Activated naive CD4-positive, alpha-beta T cell treated with anti-CD3 and anti-CD28 coated beads, Interleukin-2, amount 50 U/mL, for 16 hours (primary cell): ENCODE results near the gene WFS1.

Source experiments
- DNase-seq: peaks from one replicate; pipeline ENCODE4 v3.0.0-alpha.2; 2020

Gene WFS1, protein sequence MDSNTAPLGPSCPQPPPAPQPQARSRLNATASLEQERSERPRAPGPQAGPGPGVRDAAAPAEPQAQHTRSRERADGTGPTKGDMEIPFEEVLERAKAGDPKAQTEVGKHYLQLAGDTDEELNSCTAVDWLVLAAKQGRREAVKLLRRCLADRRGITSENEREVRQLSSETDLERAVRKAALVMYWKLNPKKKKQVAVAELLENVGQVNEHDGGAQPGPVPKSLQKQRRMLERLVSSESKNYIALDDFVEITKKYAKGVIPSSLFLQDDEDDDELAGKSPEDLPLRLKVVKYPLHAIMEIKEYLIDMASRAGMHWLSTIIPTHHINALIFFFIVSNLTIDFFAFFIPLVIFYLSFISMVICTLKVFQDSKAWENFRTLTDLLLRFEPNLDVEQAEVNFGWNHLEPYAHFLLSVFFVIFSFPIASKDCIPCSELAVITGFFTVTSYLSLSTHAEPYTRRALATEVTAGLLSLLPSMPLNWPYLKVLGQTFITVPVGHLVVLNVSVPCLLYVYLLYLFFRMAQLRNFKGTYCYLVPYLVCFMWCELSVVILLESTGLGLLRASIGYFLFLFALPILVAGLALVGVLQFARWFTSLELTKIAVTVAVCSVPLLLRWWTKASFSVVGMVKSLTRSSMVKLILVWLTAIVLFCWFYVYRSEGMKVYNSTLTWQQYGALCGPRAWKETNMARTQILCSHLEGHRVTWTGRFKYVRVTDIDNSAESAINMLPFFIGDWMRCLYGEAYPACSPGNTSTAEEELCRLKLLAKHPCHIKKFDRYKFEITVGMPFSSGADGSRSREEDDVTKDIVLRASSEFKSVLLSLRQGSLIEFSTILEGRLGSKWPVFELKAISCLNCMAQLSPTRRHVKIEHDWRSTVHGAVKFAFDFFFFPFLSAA

DNA sequence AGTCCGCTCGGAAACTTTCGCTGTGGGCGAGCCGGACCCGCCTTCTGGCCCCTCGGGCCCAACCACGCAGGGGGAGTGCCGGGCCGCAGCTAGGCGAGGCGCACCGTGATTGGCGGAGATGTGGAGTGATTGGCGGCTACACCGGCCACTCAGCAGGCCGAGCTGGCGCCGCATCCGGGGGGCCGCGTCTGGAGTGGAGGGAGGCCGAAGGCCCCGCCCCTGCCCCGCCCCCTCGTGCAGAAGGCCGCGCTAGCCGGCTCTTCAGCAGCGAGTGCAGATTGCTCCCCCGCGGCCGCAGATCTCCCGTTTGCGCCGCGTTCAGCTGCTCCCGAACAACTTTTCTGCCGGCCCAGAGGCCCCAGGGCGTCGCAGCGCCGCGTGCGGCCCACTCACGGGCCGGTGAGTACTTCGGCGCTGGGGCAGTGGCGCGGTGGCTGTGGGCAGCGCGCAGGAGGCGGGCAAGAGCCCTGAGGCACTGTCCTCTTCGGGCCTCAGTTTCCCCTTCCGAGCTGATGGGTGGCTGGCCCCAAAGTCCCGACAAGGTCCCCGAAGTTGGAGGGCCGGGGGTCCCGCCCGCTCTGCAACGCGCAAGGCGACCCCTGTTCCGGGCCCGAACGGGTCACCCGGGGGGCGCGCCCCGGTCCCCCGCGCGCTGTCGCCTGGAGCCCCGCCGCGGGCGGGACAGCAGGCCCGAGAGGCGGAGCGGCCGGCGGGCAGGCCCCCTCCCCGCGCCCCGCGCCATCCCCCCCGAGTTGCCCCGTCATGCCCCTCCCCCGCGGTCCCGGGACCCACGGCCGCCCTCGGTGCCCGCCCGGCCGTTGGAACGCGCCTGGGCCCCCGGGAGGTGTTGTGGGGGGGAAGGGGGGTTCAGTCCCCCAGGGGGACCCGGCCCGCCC lies at the start of gene WFS1:
Gene WFS1 (plus strand): TSS at position 235 of the 896 bp plus-strand sequence. CDS start 7,606 bp downstream, outside the sequence.
- DNase-seq: peak; percentile 98

DNA sequence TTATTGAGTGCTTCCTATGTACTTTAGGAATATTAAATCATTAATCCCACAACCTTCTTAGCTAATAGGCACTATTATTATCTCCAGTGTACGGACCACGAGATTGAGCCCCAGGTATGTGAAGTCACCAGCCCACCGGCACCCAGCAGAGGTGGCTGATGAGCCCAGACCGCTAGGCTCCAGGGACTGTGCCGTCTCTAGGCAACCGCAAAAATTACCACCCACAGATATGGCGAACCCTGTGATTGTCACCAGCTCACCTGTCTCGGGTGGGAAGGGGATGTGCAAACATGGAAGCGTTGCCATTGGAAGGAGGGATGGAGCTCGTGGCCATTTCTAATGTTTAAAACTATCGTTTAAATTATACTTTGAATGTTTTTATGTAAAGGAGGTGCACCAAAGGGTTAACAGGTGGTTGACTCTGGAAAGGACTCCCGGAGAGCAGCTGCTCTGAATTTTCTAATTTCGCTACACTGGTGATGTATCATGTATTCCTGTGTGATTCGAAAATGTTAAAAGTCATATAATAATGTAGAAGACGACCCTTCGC lies 48.3 kb upstream of the WFS1 start:
- DNase-seq: no peak

DNA sequence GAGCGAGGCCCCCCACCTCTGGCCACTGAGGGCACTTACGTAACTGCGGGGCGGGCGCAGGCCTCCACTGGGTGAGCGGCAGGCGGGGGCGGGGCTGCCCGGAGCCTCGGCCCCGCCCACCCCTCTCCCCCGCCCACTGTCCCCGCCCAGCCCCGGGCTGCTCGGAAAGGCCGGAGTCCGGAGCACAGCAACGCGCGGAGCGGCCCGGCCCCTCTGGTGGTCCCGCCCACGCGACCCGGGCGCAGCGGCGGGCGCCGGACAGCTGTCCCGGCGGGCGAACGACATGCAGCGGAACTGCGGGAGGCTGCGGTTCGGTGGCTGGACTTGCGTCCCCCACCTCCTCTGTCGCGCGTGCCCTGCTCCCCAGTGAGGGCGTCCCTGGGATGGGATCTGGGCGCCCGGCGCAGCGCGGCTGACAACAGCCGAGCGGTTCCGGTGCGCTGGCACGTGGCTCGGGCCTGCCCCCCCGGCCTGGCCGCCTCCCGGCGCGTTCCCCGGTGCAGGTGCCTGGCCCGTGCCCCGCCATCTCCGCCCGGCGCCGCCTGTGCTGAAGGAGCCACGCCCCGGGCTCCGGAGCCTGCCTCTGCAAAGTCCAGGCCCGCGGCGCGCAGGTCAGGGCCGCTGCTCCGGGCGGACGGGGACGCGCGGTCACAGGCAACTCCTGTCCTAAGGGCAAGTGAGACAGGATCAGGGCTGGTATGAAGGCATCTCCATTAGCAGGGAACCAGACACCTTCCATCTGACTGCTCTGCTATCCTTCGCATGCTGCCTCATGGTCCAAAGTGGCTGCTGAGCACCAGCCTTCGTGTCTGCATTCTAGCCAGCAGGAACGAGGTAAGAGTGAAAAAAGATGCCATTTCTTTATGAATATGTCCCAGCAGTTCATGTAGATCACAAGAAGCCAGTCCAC lies 47.5 kb upstream of the WFS1 start:
- no peak for DNase-seq

DNA sequence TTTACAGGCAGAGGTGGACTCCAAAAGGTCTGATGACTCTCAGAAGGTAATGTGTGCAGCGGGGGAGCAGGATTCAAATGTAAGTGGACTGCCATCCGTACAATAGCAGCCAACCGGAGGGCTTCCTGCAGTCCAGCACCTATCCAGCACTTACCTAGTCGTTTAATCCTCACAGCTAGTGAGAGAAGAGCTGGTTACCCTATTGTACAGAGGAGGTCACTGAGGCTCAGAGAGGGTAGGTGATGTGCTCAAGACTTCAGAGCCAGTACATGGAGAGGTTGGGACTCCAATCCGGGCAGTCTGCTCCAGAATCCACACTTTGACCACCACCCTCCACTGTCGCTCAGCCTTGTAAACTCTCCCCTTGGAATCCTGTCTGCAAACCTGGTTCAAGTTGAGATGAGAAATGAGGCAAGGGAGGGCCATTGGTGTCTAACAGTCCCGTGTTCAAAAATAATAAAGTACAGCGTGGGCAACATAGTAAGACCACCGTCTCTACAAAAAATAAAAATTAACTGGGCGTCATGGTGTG lies 46.8 kb upstream of the WFS1 start:
- DNase-seq: no peak

DNA sequence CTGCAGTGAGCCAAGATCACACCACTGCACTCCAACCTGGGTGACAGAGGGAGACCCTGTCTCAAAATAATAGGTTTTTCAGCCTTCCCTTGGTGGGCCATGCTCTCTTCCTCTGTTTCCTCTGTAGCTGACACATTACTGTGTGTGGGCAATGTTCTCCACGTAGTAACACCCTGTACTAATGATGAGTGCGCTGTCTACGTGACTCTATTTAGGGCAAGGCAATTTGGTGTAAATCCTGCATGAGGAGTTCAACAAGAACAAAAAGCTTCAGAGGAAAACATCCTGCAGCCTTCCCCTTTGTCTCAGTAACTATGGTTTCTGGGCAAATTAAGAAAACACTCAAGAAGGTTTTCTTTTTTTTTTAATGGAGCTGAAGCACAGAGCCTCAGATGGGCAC lies 44.9 kb upstream of the WFS1 start:
- no peak for DNase-seq

DNA sequence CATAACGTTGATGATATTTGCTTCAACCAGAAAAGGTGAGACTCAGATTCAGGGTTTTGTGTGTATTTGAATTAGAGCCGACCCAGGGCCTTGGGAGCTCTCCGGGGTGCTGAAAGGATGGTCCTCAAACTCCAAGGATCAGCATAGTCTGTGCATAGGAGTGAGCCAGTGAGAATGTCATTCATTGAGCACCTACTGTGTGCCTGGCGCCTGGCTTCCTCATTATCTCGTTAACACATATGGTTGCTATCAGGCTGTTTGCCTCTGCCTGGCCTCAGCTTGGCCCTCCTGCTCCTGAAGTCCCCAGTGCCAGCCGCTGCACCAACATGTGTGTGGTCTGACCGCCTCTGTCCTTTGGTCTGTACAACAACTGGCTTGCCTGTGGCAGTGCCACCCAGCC lies 44.2 kb upstream of the WFS1 start:
- DNase-seq: no peak

DNA sequence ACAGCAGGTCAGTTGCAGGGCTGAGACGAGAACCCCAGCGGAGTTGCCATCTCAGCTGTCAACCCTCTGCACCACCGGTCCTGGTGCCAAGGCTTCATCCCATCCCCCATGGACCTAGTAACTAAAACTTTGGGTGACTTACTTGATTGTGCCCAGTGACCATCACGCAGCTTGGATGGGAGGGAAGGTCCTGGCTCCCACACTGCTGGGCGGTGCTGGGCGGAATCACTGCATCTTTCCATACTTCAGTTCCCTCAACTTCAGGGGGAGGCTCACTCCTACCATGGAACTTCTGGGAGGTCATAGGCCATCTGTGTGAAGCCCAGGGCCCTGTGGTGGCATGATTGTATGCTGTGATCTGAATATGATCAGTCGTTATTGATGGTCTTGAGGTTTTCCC lies 43.1 kb upstream of the WFS1 start:
- DNase-seq: no peak

DNA sequence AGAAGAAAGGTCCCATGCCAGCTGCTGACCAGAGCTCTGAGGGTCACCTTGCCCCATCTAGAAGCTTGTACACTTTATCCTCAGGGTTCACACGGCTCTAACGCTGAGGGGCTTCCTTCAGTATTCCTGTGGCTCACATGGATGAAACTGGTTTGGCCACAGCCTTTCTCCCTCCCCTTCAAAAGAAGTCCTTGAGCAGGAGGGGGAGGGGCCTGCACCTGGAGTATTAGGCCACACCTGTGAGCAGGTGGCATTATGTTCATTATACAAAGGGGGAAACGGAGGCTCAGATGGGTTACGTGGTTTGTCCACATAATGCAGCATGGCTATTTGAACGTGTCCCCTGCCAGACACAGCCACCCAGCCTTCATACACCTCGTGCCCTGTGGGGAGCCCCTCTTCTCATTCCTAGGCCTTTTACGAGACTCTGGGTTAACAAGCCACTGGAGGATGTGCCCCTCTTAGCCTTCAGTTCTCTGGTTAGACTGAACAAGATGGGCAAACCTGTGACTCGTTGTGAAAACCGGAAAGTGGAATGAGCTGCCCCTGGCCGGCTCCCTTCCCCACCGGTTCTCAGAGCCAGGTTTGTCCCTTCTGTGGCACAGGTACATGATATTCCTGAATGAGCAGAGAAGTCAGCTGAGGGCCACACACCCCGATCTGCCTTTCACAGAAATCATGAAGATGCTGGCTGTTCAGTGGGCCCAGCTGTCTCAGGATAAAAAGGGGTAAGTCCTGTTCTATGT lies 42.1 kb upstream of the WFS1 start:
- no peak for DNase-seq

DNA sequence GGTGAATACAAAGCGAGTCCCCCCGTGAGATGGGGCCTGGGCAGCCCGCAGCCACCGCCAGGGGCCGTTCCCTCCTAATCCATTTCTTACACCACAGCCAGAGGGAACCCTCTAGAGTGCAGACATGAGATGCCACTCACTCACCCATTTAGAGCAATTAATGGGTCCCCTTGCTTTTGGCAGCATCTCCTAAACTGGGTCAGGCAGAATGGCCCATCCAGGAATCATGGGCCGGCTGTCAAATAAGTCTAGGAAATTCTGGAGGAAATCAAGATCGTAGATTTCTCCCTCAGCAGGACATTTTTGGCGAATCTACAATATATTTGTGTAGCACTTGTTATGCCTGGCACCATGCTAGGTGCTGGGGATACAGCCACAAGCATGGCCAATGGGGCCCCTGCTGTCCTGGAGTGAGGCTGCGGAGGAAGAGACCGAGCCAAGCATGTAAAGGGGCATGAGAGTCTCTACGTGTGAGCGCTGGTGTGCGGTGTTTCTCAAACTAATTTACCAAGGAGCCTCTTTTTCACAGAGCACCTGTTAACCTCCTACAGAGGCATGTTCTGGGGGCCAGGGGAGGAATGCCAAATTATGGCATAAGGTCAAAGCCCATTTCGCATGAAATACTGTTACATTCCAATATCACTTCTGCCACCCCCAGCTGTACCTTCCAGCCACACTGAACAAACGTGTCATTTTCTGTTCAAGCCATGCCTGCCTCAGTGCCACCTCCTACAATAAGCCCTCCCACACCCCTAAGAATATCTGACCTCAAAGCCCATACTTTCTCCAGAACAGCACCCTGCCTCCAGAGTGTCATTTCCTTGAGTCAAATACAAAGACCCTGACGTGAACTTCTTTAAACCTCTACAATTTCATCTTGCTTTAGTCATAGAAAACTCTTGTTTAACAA lies 41.2 kb upstream of the WFS1 start:
- no peak for DNase-seq

DNA sequence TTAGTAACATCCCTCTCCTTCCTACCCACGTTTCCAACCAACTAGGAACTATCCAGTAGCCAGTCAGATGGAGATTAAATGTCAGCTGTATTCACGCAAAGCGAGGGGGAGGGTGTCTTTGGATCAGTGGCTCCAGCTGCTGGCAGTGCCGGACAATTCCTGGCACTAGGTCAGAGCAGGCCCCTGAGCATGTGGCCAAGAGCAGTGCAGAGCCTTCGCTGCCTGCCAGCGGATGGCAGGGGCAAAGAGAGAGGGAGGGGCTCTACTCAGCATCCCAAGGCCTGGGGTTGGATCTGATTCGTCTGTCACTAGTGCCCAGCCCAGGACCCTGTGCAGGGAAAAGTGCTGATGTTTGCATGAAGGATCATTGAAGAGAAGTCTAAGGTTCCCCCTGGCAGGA lies 40.6 kb upstream of the WFS1 start:
- no peak for DNase-seq

DNA sequence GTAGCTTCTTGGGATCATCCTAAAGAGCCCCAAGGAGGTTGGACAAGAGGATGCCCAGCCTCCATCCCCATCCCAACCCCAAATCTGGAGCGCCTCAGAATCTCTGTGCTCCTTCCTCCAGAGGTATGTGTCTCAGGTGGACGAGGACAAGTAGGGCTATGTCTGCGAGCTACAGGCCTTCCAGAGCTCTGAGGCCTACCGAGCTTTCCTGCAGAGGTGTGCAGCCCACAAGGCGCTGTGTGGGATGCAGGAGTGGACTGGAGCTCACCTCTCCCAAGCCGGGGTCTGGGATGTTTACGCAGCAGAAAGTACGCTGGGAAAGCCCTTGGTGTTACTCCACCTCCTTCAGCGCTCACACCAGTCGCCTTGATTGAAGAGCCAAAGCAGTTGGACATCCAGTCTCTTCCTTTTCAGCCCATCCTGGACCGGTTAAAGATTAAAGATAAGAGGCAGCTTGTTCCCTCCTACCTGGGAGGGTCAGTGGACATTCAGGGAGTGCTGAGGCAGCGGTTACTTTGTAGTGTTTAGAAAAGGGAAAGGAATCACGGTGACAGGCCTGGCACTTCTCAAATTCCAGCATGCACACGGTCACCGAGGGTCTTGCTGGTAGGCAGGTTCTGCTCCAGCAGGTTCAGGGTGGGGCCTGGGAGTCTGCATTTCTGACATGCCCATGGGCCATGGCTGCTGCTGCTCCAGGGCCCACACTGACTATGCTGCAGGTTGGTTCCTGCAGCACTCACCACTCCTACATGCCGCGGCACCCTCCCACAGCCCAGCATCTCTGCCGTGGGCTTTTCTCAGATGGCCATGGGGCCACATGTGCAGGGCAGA lies 39.8 kb upstream of the WFS1 start:
- no peak for DNase-seq

DNA sequence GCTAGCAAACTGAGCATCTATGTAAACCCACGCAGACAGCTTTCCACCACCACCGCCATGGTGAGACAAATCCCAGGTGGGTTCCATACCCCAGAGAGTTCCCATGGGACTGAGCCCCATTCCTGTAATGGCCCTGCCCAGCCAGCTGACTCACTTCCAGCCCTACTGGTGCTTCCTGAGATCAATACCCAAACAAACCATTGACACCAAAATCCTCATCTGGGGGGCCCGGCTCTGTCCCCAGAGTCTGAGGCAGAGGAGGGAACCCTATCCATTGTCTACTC lies 39.2 kb upstream of the WFS1 start:
- no peak for DNase-seq

DNA sequence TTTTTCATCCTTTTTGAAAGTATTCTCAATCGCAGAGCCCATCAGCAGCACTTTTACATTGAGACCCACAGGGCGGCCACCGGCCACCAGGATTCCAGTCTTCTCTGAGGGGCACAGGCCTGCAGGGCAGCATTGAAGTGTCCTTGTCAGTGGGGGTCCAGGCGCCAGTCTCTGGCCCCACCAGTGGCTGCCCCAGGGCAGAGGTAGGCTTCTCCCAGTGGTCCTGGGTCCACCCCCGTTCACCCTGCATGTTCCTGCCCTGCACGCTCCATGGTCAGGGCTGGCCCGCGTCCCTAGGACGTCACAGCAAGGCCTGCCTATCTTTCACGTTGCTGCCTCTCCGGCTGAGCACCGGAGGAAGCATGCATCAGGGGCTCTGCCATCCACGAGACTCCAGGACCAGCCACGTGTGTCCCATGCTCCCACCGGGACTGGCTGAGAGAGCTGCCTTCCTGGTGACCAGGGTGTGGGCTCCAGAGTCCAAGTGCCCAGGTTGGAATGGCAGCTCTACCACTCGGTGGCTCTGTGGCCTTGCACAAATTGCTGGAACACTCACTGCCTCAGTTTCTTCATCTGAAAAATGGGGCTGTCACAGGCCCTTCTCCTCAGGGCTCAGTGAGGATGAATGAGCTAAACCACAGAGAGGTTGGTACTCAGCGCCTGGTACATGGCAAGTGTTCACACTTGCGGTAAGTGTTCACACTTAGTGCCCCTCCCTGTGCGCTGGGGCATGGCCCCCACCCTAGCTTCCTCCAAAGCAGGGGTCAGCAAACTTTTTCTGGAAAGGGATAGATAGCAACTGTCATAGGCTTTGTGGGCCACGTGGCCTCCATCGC lies 38.6 kb upstream of the WFS1 start:
- no peak for DNase-seq

DNA sequence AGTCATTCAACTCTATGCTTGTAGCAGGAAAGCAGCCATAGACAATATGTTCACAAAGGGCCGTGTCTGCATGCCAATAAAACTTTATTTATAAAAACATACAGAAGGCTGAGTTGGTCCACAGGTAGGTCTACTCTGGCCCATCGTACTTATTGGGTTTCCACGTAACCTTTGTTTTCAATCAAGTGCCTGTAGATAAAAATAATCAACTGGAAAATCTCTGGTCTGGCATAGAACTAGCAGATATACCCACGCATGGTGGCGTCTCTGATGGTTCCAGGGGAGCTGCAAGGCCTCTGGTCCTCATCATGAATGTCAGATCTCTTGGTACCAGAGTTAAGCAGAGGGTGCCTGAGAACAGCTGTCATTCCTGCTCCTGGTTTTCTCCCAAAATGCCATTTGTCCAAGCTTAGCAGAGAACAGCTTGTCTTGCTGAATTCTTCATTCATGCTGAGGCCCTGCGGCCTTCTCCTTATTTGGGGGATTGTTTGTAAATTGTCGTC lies 37.9 kb upstream of the WFS1 start:
- DNase-seq: no peak

DNA sequence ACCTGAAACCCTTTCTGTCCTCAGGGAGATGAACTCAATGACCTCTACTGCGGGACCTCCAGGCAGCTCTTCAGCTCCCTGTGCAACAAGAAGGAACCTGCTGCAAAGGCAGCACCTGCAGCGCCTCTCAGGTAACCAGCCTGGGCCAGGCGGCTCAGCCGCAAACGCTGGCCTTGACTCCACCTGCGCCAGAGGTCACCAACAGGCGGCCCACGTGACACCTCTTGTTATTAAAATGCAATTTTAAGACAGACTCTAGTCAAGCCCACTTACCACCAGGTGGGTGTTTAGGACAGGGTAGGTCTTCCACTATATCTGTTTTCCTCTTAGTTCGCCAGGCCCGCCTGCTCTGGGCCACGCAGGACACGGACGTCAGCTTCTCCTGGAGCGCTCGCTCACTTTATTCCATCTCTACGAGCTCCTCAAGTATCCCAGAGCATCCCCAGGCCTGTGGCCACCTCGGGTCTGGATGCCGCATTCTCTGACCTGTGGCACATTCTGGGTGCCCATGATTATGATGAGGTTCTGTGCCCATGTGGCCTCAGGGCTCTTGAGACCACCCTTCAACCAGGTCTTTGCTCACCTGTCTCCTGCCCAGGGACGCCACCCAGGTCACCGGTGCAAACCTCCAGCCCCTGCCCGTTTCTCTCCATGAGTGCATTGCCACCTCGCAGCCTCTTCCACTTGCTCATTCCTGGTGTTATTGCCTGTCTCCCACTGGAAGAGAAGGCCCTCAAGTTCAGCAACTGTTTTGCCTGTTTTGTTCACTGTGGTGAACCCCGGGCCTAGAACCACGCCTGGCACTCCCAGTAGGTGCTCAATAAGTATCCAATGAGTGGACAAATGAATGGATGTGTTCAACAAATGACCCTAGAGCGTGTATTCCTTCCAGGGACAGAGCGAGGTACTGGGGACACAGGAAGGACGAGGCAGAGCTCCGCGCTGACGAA lies 36.5 kb upstream of the WFS1 start:
- DNase-seq: no peak

DNA sequence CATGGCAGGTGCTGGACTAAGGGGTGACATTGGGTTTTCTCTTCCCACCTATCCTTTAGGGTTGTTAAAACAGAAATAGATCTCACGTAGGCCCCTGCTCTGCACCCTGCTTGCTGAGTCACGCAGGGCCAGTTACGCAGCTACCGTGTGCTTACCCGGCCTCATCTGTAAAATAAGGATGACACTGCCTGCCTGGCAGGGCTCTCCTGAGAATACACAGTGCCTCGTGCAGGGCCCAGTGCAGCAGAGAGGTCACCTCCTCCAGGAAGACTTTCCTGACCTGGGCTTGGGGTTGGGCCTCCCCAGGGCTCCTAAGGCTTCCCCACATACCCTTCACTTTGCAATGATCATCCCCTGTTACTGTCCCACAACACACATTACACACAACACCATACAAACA lies 35.7 kb upstream of the WFS1 start:
- no peak for DNase-seq
